Keratinocyte (primary cell): ENCODE measurements around the gene MAGEA2B.
"Not testable (repeated sequence)": the region's sequence is repeated elsewhere in the genome, so short reads cannot be mapped to it uniquely, and the experiment has no call there.

ENCODE experiments used
- EZH2 ChIP-seq: IDR thresholded peaks from one replicate; pipeline ENCODE4 v1.6.1; 2012; ENCODE audit warnings: inconsistent platforms, mild to moderate bottlenecking, low read length, moderate library complexity
- TF ChIP-seq, protein P1 (sequence below), 3 experiments: IDR thresholded peaks in 1 of 3; conservative IDR thresholded peaks in 1 of 3; optimal IDR thresholded peaks in 1 of 3; 2 replicates in 2 of 3; 3 replicates in 1 of 3; pipeline versions ENCODE3 to v1.5.1; 2011; ENCODE audit warnings: low read length in 3 of 3, mild to moderate bottlenecking in 3 of 3, moderate library complexity in 2 of 3, control low read depth in 1 of 3, inconsistent platforms in 1 of 3; ENCODE audit not compliant: insufficient read depth in 2 of 3; ENCODE audit errors: extremely low read depth in 1 of 3

DNA sequence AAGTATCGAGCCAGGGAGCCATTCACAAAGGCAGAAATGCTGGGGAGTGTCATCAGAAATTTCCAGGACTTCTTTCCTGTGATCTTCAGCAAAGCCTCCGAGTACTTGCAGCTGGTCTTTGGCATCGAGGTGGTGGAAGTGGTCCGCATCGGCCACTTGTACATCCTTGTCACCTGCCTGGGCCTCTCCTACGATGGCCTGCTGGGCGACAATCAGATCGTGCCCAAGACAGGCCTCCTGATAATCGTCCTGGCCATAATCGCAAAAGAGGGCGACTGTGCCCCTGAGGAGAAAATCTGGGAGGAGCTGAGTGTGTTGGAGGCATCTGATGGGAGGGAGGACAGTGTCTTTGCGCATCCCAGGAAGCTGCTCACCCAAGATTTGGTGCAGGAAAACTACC lies 22.1 kb downstream of the MAGEA2B start:
- TF ChIP-seq, protein P1, sequence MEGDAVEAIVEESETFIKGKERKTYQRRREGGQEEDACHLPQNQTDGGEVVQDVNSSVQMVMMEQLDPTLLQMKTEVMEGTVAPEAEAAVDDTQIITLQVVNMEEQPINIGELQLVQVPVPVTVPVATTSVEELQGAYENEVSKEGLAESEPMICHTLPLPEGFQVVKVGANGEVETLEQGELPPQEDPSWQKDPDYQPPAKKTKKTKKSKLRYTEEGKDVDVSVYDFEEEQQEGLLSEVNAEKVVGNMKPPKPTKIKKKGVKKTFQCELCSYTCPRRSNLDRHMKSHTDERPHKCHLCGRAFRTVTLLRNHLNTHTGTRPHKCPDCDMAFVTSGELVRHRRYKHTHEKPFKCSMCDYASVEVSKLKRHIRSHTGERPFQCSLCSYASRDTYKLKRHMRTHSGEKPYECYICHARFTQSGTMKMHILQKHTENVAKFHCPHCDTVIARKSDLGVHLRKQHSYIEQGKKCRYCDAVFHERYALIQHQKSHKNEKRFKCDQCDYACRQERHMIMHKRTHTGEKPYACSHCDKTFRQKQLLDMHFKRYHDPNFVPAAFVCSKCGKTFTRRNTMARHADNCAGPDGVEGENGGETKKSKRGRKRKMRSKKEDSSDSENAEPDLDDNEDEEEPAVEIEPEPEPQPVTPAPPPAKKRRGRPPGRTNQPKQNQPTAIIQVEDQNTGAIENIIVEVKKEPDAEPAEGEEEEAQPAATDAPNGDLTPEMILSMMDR (optimal IDR thresholded peaks at IDR 0.05 in 1 of 3, IDR thresholded peaks at IDR 0.05 in 1 of 3, conservative IDR thresholded peaks at IDR 0.05 in 1 of 3; ENCODE audit: extremely low read depth in 1 of 3, insufficient read depth in 2 of 3, low read length in 3 of 3), result not testable (repeated sequence)
- TF ChIP-seq EZH2, result not testable (repeated sequence)
